AG04450 (cell line): ENCODE measurements around the gene MAP3K5. TPM values are rescaled to one million over a fixed set of nuclear protein-coding genes. Genes with fewer than 3 reads are reported as not detected.

Experiments used
- CTCF ChIA-PET: fragments of 300-600, 350-600 bp; formaldehyde crosslinking; extraction: SDS; loops from one replicate; lab custom pipeline; 2022; ENCODE audit warnings: antibody characterized with exemption, inconsistent platforms; lab: Charles Lee
- POLR2A ChIA-PET: fragments of 350-600 bp; formaldehyde crosslinking; extraction: SDS; loops from one replicate; lab custom pipeline; 2021; ENCODE audit warnings: antibody characterized with exemption, inconsistent platforms; lab: Yijun Ruan, JAX
- DNase-seq: peaks from one replicate; pipeline ENCODE4 v3.0.0-alpha.2; 2011; ENCODE audit warnings: low read depth, low spot score
- H3K27ac ChIP-seq: one replicate; pipeline ENCODE4 v1.5.1; 2012; ENCODE audit warnings: low read depth, low read length, control low read depth
- H3K27me3 ChIP-seq: one replicate; pipeline ENCODE4 v1.6.0; 2012; ENCODE audit warnings: low read length; ENCODE audit not compliant: control insufficient read depth, insufficient read depth
- H3K4me3 ChIP-seq: 2 replicates; pipeline ENCODE4 v1.5.1; 2011; ENCODE audit warnings: mild to moderate bottlenecking, low read depth, low read length, control low read depth
- H3K9me3 ChIP-seq: 2 replicates; pipeline ENCODE4 v1.5.1; 2012; ENCODE audit warnings: low read length; ENCODE audit not compliant: control insufficient read depth, insufficient read depth
- CTCF ChIP-seq: IDR thresholded peaks from 2 replicates; pipeline ENCODE4 v1.5.1; 2011; ENCODE audit warnings: low read depth, low read length, control low read depth, inconsistent platforms
- polyA plus RNA-seq: library from polyadenylated mRNA; depleted of rRNA; stranded (reverse); fragments of >200 nt; gene quantifications from 2 replicates; pipeline ENCODE4 v1.2.3, GENCODE V29; 2011

Gene MAP3K5
- polyA plus RNA-seq, 1 experiment: 17.0 TPM

DNA sequence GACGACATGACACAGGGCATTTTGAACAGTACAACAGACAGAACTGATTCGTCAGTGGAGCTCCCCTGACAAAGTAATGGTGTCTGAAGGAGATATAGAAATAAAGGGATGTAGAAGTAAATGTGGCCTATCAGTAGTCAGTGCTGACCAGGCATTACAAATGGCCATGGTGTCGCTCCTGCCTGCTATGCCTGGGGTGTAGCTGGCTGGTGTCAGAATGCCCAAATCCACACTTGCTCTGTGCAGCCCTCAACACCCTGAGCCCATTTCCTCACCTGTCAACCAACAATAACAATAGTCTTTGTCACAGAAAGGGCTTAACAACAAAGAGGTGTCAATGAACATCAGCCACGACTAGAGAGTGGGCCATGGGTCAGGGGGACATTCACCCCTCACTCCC lies 53.2 kb downstream of the MAP3K5 start:
- DNase-seq: no peak
- ChIA-PET CTCF (interaction anchor here (1.7 to 2.1 kb wide), 2 partner anchors 53 kb away, joined by 7 to 8 read pairs; partner anchors contain the start of gene MAP3K5), POLR2A (interaction anchor here (1.7 kb wide), 1 partner anchor 53 kb away, joined by 5 read pairs; the partner anchor contains the start of gene MAP3K5)
- no peaks in the 10 kb centered on the region for H3K9me3 ChIP-seq
- no peak overlapping the region for H3K27ac ChIP-seq
- no peaks in the 10 kb centered on the region for H3K27me3 ChIP-seq
- no peak overlapping the region for H3K4me3 ChIP-seq
- no peak for TF ChIP-seq CTCF

GRCh38 chr6:136738692-136739057 lies 53.6 kb downstream of the MAP3K5 start:
- Histone ChIP-seq H3K9me3 (no peaks in the 10 kb centered on the region), H3K27ac (no peak overlapping the region), H3K4me3 (no peak overlapping the region), H3K27me3 (no peaks in the 10 kb centered on the region)
- ChIA-PET CTCF (interaction anchor here (1.7 kb wide), 1 partner anchor 54 kb away, joined by 7 read pairs; the partner anchor contains the start of gene MAP3K5), POLR2A (no interaction called here)
- no peak for TF ChIP-seq CTCF
- no peak for DNase-seq

GRCh38 chr6:136737871-136738691 lies 54.2 kb downstream of the MAP3K5 start:
- no peak for TF ChIP-seq CTCF
- H3K27ac ChIP-seq: peak overlapping the region; percentile 69
- DNase-seq: peak; percentile 59
- no peaks in the 10 kb centered on the region for H3K9me3 ChIP-seq
- no peaks in the 10 kb centered on the region for H3K27me3 ChIP-seq
- H3K4me3 ChIP-seq: no peak overlapping the region
- CTCF ChIA-PET: interaction anchor here (1.2 to 1.7 kb wide), 3 partner anchors 54 to 156 kb away, joined by 3 to 7 read pairs (median 4); partner anchors contain the start of gene MAP3K5
- POLR2A ChIA-PET: interaction anchor here (0.6 kb wide), 1 partner anchor 127 kb away, joined by 3 read pairs; no protein-coding TSS in a partner anchor

GRCh38 chr6:136737374-136737844 lies 54.9 kb downstream of the MAP3K5 start:
- no peak for TF ChIP-seq CTCF
- Histone ChIP-seq H3K9me3 (no peaks in the 10 kb centered on the region), H3K27me3 (no peaks in the 10 kb centered on the region), H3K27ac (peak overlapping the region; percentile 69), H3K4me3 (no peak overlapping the region)
- no peak for DNase-seq
- ChIA-PET POLR2A (interaction anchor here (0.6 kb wide), 1 partner anchor 126 kb away, joined by 3 read pairs; no protein-coding TSS in a partner anchor), CTCF (interaction anchor here (1.2 to 1.7 kb wide), 3 partner anchors 55 to 156 kb away, joined by 3 to 7 read pairs (median 4); partner anchors contain the start of gene MAP3K5)
